ENCODE measurements around the gene THOC5. TPM values are rescaled to one million over a fixed set of nuclear protein-coding genes. Genes with fewer than 3 reads are reported as not detected.
"Not testable (repeated sequence)": the region's sequence is repeated elsewhere in the genome, so short reads cannot be mapped to it uniquely, and the experiment has no call there.

The THOC5 gene
- total RNA-seq, 1 donor from 2014 or later: 34.4 TPM

DNA sequence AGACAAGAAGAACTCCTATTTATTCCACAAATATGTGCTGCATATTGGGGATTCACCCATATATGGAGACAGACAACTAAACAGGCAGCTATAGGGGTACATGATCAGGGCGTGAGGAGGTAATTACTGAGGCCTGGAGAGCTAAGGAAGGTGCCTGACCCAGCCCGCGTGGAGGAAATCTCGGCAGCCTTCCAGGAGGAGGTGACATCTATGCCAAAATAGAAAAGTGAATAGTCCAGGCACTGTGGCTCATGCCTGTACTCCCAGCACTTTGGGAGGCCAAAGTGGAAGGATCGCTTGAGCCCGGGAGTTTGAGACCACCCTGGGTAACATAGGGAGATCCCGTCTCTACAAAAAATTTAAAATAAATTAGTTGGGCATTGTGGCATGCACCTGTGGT lies 13.8 kb upstream of the THOC5 start:
- TF ChIP-seq, protein P1, sequence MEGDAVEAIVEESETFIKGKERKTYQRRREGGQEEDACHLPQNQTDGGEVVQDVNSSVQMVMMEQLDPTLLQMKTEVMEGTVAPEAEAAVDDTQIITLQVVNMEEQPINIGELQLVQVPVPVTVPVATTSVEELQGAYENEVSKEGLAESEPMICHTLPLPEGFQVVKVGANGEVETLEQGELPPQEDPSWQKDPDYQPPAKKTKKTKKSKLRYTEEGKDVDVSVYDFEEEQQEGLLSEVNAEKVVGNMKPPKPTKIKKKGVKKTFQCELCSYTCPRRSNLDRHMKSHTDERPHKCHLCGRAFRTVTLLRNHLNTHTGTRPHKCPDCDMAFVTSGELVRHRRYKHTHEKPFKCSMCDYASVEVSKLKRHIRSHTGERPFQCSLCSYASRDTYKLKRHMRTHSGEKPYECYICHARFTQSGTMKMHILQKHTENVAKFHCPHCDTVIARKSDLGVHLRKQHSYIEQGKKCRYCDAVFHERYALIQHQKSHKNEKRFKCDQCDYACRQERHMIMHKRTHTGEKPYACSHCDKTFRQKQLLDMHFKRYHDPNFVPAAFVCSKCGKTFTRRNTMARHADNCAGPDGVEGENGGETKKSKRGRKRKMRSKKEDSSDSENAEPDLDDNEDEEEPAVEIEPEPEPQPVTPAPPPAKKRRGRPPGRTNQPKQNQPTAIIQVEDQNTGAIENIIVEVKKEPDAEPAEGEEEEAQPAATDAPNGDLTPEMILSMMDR (IDR thresholded peaks at IDR 0.05): no peak
- no peaks in the 10 kb centered on the region for H3K9me3 ChIP-seq
- H3K36me3 ChIP-seq: peaks cover 56% of the 10 kb centered on the region
- intact Hi-C loops (cut with DNase I): no loop called here
- H3K4me1 ChIP-seq: no peaks in the 10 kb centered on the region
- H3K27ac ChIP-seq: no peak overlapping the region
- DNase-seq: no peak
- H3K27me3 ChIP-seq (ENCODE audit: low read depth): no peaks in the 10 kb centered on the region
- no peak for ATAC-seq
- no peak overlapping the region for H3K4me3 ChIP-seq

DNA sequence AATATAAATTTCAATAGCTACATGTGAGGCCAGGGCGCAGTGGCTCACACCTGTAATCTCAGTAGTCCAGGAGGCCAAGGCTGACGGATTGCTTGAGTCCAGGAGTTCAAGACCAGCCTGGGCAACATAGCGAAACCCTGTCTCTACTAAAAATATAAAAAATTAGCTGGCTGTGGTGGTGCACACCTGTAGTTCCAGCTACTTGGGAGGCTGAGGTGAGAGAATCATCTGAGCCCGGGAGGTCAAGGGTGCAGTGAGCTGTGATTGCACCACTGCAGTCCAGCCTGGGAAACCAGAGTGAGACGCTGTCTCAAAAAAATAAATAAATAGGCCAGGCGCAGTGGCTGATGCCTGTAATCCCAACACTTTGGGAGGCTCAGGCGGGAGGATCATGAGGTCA lies 13.0 kb upstream of the THOC5 start:
- DNase-seq; H3K4me1 ChIP-seq; ATAC-seq; H3K27me3 ChIP-seq (ENCODE audit: low read depth); H3K4me3 ChIP-seq; intact Hi-C loops (cut with DNase I); H3K27ac ChIP-seq; H3K9me3 ChIP-seq: not testable (repeated sequence)
- H3K36me3 ChIP-seq: peaks cover 64% of the 10 kb centered on the region

DNA sequence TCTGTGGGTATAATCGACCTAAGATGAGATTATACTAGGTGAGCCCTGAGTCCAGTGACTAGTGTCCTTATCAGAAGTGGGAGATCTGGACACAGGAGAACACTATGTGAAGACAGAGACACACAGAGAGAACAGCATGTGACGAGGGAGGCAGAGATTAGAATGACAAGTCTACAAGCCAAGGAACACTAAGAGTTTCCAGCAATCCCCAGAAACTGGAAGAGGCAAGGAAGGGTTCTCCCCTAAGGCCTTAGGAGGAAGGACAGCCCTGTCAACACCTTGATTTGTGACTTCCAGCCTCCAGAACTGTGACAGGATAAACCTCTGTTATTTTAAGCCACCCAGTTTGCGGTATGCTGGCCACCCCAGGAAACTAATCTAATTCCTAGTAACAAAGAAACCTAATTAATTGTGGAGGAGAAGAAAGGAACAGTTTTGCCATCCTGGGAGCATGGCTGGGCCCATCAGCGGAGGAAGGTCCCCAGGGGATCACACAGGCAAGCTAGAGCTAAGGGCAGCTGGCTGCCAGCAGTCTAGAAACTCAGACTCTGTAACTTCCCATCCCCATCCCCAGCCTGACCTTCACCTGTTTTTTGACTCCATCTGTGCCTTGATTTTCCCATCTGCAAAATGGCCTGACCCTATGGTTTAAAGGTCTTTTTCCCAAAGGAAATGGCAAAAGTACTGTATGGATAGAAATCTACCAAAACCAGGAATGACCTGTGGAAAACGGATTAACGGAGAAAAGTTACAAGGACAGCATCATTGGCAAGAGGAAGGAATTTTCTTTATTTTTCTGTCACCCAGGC lies 10.3 kb upstream of the THOC5 start:
- peaks cover 70% of the 10 kb centered on the region for H3K36me3 ChIP-seq
- DNase-seq: no peak

DNA sequence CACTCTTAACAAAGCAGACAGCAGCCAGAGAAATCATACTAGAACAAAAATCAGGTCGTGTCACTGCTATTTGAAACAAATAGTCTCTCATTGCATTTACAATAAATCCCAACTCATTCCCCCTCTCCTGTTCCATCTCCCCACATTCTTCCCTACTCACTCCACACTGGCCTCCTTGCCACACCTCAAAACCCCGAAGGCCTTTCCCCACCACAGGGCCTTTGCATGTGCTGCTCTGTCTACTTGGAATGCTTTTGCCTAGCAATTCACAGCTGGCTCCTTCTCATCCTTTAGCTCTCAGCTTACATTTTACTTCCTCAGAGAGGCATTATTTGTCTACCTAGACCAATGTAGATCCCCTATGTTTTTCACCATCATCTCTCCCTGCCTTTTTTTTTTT lies 6.3 kb upstream of the THOC5 start:
- no peak for DNase-seq
- H3K27ac ChIP-seq: no peak overlapping the region
- ATAC-seq: no peak
- H3K27me3 ChIP-seq (ENCODE audit: low read depth): no peaks in the 10 kb centered on the region
- intact Hi-C loops (cut with DNase I): no loop called here
- H3K36me3 ChIP-seq: peaks cover 84% of the 10 kb centered on the region
- TF ChIP-seq, protein P1 (IDR thresholded peaks at IDR 0.05): no peak
- no peak overlapping the region for H3K4me3 ChIP-seq
- no peaks in the 10 kb centered on the region for H3K9me3 ChIP-seq
- H3K4me1 ChIP-seq: no peaks in the 10 kb centered on the region

More for the DNA sequence above, 10.3 kb upstream of the THOC5 start:
- no peak overlapping the region for H3K4me3 ChIP-seq
- H3K9me3 ChIP-seq: no peaks in the 10 kb centered on the region
- TF ChIP-seq, protein P1 (IDR thresholded peaks at IDR 0.05): no peak
- intact Hi-C loops (cut with DNase I): no loop called here
- H3K4me1 ChIP-seq: no peaks in the 10 kb centered on the region
- no peaks in the 10 kb centered on the region for H3K27me3 ChIP-seq (ENCODE audit: low read depth)
- no peak for ATAC-seq
- H3K27ac ChIP-seq: no peak overlapping the region

DNA sequence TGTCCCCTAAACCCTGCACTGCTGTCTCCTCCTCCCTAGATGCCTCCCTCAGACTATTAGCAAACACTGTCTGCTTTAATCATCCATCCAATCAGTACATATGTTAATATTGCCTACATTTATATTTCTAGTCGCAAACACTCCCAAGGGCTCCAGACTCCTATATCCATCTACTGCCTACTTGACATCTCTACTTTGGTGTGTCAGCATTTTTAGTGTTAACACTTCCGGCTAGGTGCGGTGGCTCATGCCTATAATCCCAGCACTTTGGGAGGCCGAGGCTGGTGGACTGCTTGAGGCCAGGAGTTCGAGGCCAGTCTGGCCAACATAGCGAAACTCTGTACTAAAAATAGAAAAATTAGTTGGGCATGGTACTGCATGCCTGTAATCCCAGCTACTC lies 5.5 kb upstream of the THOC5 start:
- TF ChIP-seq, protein P1 (IDR thresholded peaks at IDR 0.05): no peak
- peaks cover 78% of the 10 kb centered on the region for H3K36me3 ChIP-seq
- intact Hi-C loops (cut with DNase I): no loop called here
- ATAC-seq (no peak), DNase-seq (no peak)
- H3K9me3 ChIP-seq: no peaks in the 10 kb centered on the region
- H3K27ac ChIP-seq: no peak overlapping the region
- H3K4me3 ChIP-seq: no peak overlapping the region
- H3K27me3 ChIP-seq (ENCODE audit: low read depth): no peaks in the 10 kb centered on the region
- H3K4me1 ChIP-seq: peaks cover 8% of the 10 kb centered on the region

DNA sequence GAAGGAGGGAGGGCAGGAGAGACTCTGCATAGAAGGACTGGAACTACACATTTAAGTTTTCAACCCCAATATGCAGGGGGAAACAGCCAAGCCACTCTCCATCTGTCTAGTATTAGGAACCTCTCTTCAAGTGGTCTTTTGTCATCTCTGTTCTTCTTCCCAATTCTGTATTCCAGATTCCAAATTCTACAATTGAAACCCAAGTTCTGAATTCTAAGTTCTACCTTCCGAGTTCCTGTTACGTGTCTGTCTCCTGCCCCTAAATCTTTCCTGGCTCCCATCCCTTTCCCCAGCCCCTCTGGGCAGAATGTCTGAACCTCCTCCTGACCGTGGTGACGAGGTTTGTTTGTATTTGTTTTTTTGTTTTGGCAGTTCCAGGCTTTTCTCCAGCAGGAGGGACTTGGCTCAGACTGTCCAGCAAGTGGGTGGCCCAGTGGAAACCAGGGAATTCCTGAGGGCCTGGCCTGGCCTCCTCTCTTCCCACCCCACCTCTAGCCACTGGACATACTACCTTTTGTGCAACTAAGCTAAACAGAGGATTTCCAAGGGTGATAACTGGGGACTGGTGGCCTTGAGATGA lies 1.6 kb upstream of the THOC5 start:
- Histone ChIP-seq H3K9me3 (no peaks in the 10 kb centered on the region), H3K4me3 (no peak overlapping the region), H3K36me3 (peaks cover 47% of the 10 kb centered on the region), H3K27me3 (ENCODE audit: low read depth) (no peaks in the 10 kb centered on the region), H3K4me1 (peaks cover 9% of the 10 kb centered on the region), H3K27ac (no peak overlapping the region)
- ATAC-seq (no peak), DNase-seq (no peak)
- intact Hi-C loops (cut with DNase I): no loop called here
- TF ChIP-seq, protein P1 (IDR thresholded peaks at IDR 0.05): no peak

DNA sequence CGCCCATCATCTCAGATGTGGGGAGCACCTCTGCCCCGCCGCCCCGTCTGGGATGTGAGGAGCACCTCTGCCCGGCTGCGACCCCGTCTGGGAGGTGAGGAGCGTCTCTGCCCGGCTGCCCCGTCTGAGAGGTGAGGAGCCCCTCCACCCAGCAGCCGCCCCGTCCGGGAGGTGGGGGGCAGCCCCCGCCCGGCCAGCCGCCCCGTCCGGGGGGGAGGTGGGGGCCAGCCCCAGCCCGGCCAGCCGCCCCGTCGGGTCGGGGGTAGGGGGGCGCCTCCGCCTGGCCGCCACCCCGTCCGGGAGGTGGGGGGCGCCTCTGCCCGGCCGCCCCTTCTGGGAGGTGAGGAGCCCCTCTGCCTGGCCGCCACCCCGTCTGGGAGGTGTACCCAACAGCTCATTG lies 1.2 kb downstream of the THOC5 start:
- ATAC-seq; H3K9me3 ChIP-seq; intact Hi-C loops (cut with DNase I); DNase-seq; H3K4me1 ChIP-seq; H3K27ac ChIP-seq; H3K27me3 ChIP-seq (ENCODE audit: low read depth): not testable (repeated sequence)
- peaks cover 48% of the 10 kb centered on the region for H3K36me3 ChIP-seq
- peak overlapping the region; percentile 80 for H3K4me3 ChIP-seq
